Activated CD8-positive, alpha-beta T cell treated with anti-CD3 and anti-CD28 coated beads for 36 hours (primary cell): ENCODE data around the gene MYO18A. TPM values are rescaled to one million over a fixed set of nuclear protein-coding genes. Genes with fewer than 3 reads are reported as not detected.

ENCODE experiments used
- ATAC-seq: fragments of 200-7000 bp; cut with Tn5 transposase; one replicate; pipeline ENCODE4 v1.10.0; 2021; ENCODE audit warnings: mild to moderate bottlenecking, moderate library complexity
- CTCF ChIA-PET: fragments of 350-600 bp; sonication (Branson Sonifier 250); formaldehyde crosslinking; loops from one replicate; lab custom pipeline; 2021; ENCODE audit warnings: antibody characterized with exemption; lab: Charles Lee
- POLR2A ChIA-PET: fragments of 350-600 bp; sonication (Branson Sonifier 250); formaldehyde crosslinking; loops from one replicate; lab custom pipeline; 2021; ENCODE audit warnings: antibody characterized with exemption; lab: Charles Lee
- DNase-seq: peaks from one replicate; pipeline ENCODE4 v3.0.0-alpha.2; 2020
- H3K27ac Mint-ChIP-seq: one replicate; pipeline ENCODE4 v1.8.0; 2021; ENCODE audit warnings: mild to moderate bottlenecking, mixed read lengths
- H3K27me3 Mint-ChIP-seq: one replicate; pipeline ENCODE4 v1.8.0; 2021; ENCODE audit warnings: mixed read lengths
- H3K36me3 Mint-ChIP-seq: one replicate; pipeline ENCODE4 v1.8.0; 2021; ENCODE audit warnings: low read depth, mixed read lengths
- H3K4me1 Mint-ChIP-seq: one replicate; pipeline ENCODE4 v1.8.0; 2021; ENCODE audit warnings: low read depth, mixed read lengths
- H3K4me3 Mint-ChIP-seq: one replicate; pipeline ENCODE4 v1.8.0; 2021; ENCODE audit warnings: mild to moderate bottlenecking, moderate library complexity, mixed read lengths
- H3K9me3 Mint-ChIP-seq: one replicate; pipeline ENCODE4 v1.8.0; 2021; ENCODE audit warnings: mixed read lengths
- intact Hi-C: fragments of 100-400 bp; cut with micrococcal nuclease; formaldehyde crosslinking; loops from one replicate; pipeline ENCODE4 v1.10.0; 2022
- total RNA-seq, 2 experiments: library from RNA; stranded (reverse); gene quantifications; one replicate each; pipeline ENCODE4 v1.2.3, GENCODE V29; 2021
- TF ChIP-seq, protein P1 (sequence below): fragments of 200-600 bp; IDR thresholded peaks from one replicate; pipeline ENCODE4 v1.8.0; 2022; ENCODE audit warnings: antibody characterized with exemption, mild to moderate bottlenecking

Gene MYO18A
- total RNA-seq, 2 experiments from 2014 or later, result 27.5 to 29.4 TPM

DNA sequence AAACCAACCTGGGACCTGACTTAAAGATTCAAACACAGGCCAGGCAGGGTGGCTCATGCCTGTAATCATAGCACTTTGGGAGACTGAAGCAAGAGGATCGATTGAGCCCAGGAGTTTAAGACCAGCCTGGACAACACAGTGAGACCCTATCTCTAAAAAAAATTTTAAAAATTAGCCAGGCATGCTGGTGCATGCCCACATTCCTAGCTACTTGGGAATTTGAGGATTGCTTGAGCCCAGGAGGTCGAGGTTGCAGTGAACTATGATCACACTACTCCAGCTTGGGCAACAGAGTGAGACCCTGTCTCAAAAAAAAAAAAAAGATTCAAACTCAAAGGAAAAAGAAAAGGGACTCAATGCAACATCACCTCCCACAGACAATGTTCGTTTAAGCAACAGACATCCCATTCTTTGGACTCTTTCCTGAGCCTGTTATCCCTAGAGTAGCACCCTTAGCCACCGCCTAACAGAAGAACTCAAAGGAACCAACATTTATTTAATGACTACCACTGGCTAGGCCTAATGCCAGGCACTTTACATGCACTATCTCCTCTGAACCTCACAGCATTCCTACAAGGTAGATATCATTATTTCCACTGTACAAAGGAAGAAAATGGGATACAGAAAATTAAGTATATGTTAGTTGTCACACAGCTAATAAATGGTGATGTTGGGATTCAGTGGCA, 12.7 kb downstream of the MYO18A start:
- no peaks in the 10 kb centered on the region for H3K9me3 Mint-ChIP-seq
- ChIA-PET POLR2A (interaction anchor here (0.6 kb wide), 1 partner anchor 73 kb away, joined by 3 read pairs; no protein-coding TSS in a partner anchor), CTCF (interaction anchor here (2.9 kb wide), 1 partner anchor 12 kb away, joined by 10 read pairs; the partner anchor contains the start of gene MYO18A)
- no peaks in the 10 kb centered on the region for H3K4me1 Mint-ChIP-seq
- TF ChIP-seq, protein P1, sequence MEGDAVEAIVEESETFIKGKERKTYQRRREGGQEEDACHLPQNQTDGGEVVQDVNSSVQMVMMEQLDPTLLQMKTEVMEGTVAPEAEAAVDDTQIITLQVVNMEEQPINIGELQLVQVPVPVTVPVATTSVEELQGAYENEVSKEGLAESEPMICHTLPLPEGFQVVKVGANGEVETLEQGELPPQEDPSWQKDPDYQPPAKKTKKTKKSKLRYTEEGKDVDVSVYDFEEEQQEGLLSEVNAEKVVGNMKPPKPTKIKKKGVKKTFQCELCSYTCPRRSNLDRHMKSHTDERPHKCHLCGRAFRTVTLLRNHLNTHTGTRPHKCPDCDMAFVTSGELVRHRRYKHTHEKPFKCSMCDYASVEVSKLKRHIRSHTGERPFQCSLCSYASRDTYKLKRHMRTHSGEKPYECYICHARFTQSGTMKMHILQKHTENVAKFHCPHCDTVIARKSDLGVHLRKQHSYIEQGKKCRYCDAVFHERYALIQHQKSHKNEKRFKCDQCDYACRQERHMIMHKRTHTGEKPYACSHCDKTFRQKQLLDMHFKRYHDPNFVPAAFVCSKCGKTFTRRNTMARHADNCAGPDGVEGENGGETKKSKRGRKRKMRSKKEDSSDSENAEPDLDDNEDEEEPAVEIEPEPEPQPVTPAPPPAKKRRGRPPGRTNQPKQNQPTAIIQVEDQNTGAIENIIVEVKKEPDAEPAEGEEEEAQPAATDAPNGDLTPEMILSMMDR, result no peak
- ATAC-seq (no peak), DNase-seq (no peak)
- H3K27me3 Mint-ChIP-seq, result no peaks in the 10 kb centered on the region
- intact Hi-C loops, result no loop called here
- no peak overlapping the region for H3K4me3 Mint-ChIP-seq
- H3K36me3 Mint-ChIP-seq, result peaks cover 7% of the 10 kb centered on the region
- no peak overlapping the region for H3K27ac Mint-ChIP-seq

GRCh38 chr17:29166507-29166887, 13.7 kb downstream of the MYO18A start:
- intact Hi-C loops, result no loop called here
- no peak overlapping the region for H3K27ac Mint-ChIP-seq
- H3K9me3 Mint-ChIP-seq, result no peaks in the 10 kb centered on the region
- no peak for DNase-seq
- peaks cover 7% of the 10 kb centered on the region for H3K36me3 Mint-ChIP-seq
- no peaks in the 10 kb centered on the region for H3K27me3 Mint-ChIP-seq
- TF ChIP-seq, protein P1, result no peak
- ChIA-PET CTCF (interaction anchor here (0.6 to 1.5 kb wide), 3 partner anchors 14 to 49 kb away, joined by 3 to 6 read pairs (median 3); partner anchors contain the start of gene MYO18A), POLR2A (interaction anchor here (1.4 kb wide), 1 partner anchor 12 kb away, joined by 4 read pairs; no protein-coding TSS in a partner anchor)
- H3K4me3 Mint-ChIP-seq, result no peak overlapping the region
- ATAC-seq, result no peak
- H3K4me1 Mint-ChIP-seq, result no peaks in the 10 kb centered on the region

DNA sequence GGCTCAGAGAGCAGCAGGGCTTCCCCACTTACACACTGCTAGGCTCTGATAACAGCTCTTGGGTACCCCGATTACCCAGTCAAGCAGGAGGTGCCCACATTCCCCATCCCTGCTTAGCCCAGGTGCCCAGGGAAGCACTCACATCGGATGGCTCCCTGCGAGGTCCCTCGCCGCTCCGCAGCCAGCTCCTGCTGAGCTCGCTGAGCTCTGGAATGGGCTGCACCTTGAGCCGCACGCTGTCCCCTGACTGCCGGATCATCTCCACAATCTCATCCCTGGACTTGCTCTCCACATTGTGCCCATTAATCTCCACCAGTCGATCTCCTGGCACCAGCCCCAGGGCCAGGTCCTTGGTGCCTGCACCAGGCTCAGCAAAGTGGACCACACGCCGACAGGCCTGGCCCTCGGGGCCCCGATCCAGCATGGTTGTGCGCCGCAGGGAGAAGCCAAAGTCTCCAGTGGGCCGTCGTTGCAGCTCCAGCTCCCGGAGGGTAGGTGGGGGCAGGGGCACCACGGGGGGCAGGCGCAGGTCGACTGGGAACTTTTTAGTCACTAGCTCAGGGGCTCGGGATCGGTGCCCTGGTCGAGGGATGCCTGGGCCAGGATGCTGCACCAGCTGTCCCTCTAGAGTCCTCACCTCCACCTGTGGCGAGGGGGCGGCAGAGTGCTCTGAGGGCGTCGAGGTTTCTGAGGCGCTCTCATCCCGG, 14.2 kb downstream of the MYO18A start:
- Mint-ChIP-seq H3K27ac (no peak overlapping the region), H3K27me3 (no peaks in the 10 kb centered on the region), H3K4me3 (no peak overlapping the region), H3K4me1 (no peaks in the 10 kb centered on the region), H3K36me3 (peaks cover 7% of the 10 kb centered on the region), H3K9me3 (no peaks in the 10 kb centered on the region)
- TF ChIP-seq, protein P1, result no peak
- intact Hi-C loops, result no loop called here
- ChIA-PET POLR2A (interaction anchor here (0.8 to 1.4 kb wide), 3 partner anchors 10 to 11 kb away, joined by 3 to 5 read pairs (median 4); no protein-coding TSS in a partner anchor), CTCF (interaction anchor here (0.9 to 4.3 kb wide), 4 partner anchors 14 to 200 kb away, joined by 3 to 29 read pairs (median 4); partner anchors contain the start of gene MYO18A)
- ATAC-seq, result no peak
- DNase-seq, result no peak

- DNase-seq (no peak), ATAC-seq (no peak)
- intact Hi-C loops, result no loop called here
- TF ChIP-seq, protein P1, result no peak
- no peaks in the 10 kb centered on the region for H3K4me1 Mint-ChIP-seq
- H3K9me3 Mint-ChIP-seq, result no peaks in the 10 kb centered on the region
- H3K4me3 Mint-ChIP-seq, result no peak overlapping the region
- no peak overlapping the region for H3K27ac Mint-ChIP-seq
- ChIA-PET POLR2A (interaction anchor here (0.8 to 1.3 kb wide), 2 partner anchors 9 to 10 kb away, joined by 3 to 5 read pairs; no protein-coding TSS in a partner anchor), CTCF (interaction anchor here (0.9 to 4.3 kb wide), 5 partner anchors 15 to 200 kb away, joined by 3 to 29 read pairs (median 6); partner anchors contain the start of gene MYO18A)
- no peaks in the 10 kb centered on the region for H3K27me3 Mint-ChIP-seq
- peaks cover 7% of the 10 kb centered on the region for H3K36me3 Mint-ChIP-seq
Measured at GRCh38 chr17:29165261-29165660, 14.9 kb downstream of the MYO18A start.
